ENCODE data around the gene SLC35E3. TPM values are rescaled to one million over a fixed set of nuclear protein-coding genes. Genes with fewer than 3 reads are reported as not detected.

Gene SLC35E3
- total and polyA plus RNA-seq, 2 of the 13 experiments (the other 11 are each of a cell fraction or from before 2014, with no cell fraction given): 13.0 to 22.1 TPM

- TF ChIP-seq ZNF550 (CRISPR knock-in tag; IDR thresholded peaks at IDR 0.05; ENCODE audit: borderline replicate concordance) (no peak), ZNF12 (CRISPR knock-in tag; IDR thresholded peaks at IDR 0.05) (no peak), ZNF768 (CRISPR knock-in tag; IDR thresholded peaks at IDR 0.05) (peak; percentile 60; the same call in 1 of the 2 replicates), ZNF878 (CRISPR knock-in tag; IDR thresholded peaks at IDR 0.05) (0 out of 2 replicates have a peak, but pooled peaks have one; percentile 57), HNF4G (IDR thresholded peaks at IDR 0.05; ENCODE audit: borderline replicate concordance, low read depth, low read length) (no peak), HNF4G (CRISPR knock-in tag; IDR thresholded peaks at IDR 0.05; ENCODE audit: borderline replicate concordance, low read depth) (no peak), ZNF800 (CRISPR knock-in tag; IDR thresholded peaks at IDR 0.05) (0 out of 2 replicates have a peak, but pooled peaks have one; percentile 37), ZNF687 (CRISPR knock-in tag; IDR thresholded peaks at IDR 0.05) (peak; percentile 95), XBP1 (CRISPR knock-in tag; IDR thresholded peaks at IDR 0.05) (no peak), ZKSCAN1 (IDR thresholded peaks at IDR 0.05; ENCODE audit: low read length) (no peak), RFXAP (CRISPR knock-in tag; IDR thresholded peaks at IDR 0.05; ENCODE audit: borderline replicate concordance) (peak; percentile 56; the same call in 1 of the 2 replicates), RFX3 (CRISPR knock-in tag; IDR thresholded peaks at IDR 0.05) (no peak), KDM5B (CRISPR knock-in tag; IDR thresholded peaks at IDR 0.05; ENCODE audit: borderline replicate concordance) (peak; percentile 94), CBX1 (IDR thresholded peaks at IDR 0.05; ENCODE audit: low read depth) (no peak)
Observed at GRCh38 chr12:68745904-68746571, at the start of gene SLC35E3 (continued).

Measured in HepG2 (cell line).